Fibroblast of lung (primary cell): ENCODE measurements around the gene ACO1. TPM values are rescaled to one million over a fixed set of nuclear protein-coding genes. Genes with fewer than 3 reads are reported as not detected.

Experiments
- DNase-seq, 2 donors: peaks; one replicate each; pipeline versions ENCODE4 v3.0.0 to v3.0.0-alpha.2; 2010; ENCODE audit warnings: low read depth in 2 of 2
- H2AFZ ChIP-seq: 2 replicates; pipeline ENCODE4 v1.5.1; 2012; ENCODE audit warnings: low read length, control low read depth, inconsistent platforms
- H3K27ac ChIP-seq: 2 replicates; pipeline ENCODE4 v1.5.1; 2011; ENCODE audit warnings: low read length, control low read depth; ENCODE audit not compliant: insufficient read depth
- H3K27me3 ChIP-seq: 2 replicates; pipeline ENCODE4 v1.5.1; 2011; ENCODE audit warnings: mild to moderate bottlenecking, low read length; ENCODE audit not compliant: control insufficient read depth, insufficient read depth
- H3K36me3 ChIP-seq: 2 replicates; pipeline ENCODE4 v1.5.1; 2011; ENCODE audit warnings: low read length; ENCODE audit not compliant: control insufficient read depth, insufficient read depth
- H3K4me1 ChIP-seq: 2 replicates; pipeline ENCODE4 v1.5.1; 2011; ENCODE audit warnings: low read length; ENCODE audit not compliant: control insufficient read depth, insufficient read depth; ENCODE audit errors: extremely low read depth
- H3K4me2 ChIP-seq: 2 replicates; pipeline ENCODE4 v1.5.1; 2011; ENCODE audit warnings: low read length, control low read depth; ENCODE audit not compliant: insufficient read depth; ENCODE audit errors: extremely low read depth
- H3K4me3 ChIP-seq, 4 experiments: fragments of 200-600 bp in 1 of 4; sonication (generic) in 1 of 4; replicated peaks in 1 of 4; 2 replicates each; pipeline ENCODE4 v1.5.1; 2011 to 2016; ENCODE audit warnings: low read length in 4 of 4, low read depth in 3 of 4, mild to moderate bottlenecking in 3 of 4, control low read depth in 2 of 4, inconsistent platforms in 1 of 4, mixed read lengths in 1 of 4; ENCODE audit not compliant: insufficient read depth in 1 of 4; ENCODE audit errors: control extremely low read depth in 1 of 4
- H3K79me2 ChIP-seq: 2 replicates; pipeline ENCODE4 v1.5.1; 2012; ENCODE audit warnings: mild to moderate bottlenecking, low read length, inconsistent platforms; ENCODE audit not compliant: control insufficient read depth, insufficient read depth
- H3K9ac ChIP-seq: 2 replicates; pipeline ENCODE4 v1.5.1; 2011; ENCODE audit warnings: mild to moderate bottlenecking, low read length, control low read depth; ENCODE audit not compliant: insufficient read depth
- H3K9me3 ChIP-seq: 2 replicates; pipeline ENCODE4 v1.5.1; 2012; ENCODE audit warnings: low read depth, low read length; ENCODE audit not compliant: control insufficient read depth, insufficient read depth
- H4K20me1 ChIP-seq: 2 replicates; pipeline ENCODE4 v1.5.1; 2011; ENCODE audit warnings: low read length; ENCODE audit not compliant: control insufficient read depth, insufficient read depth; ENCODE audit errors: extremely low read depth
- CTCF ChIP-seq, 2 donors: IDR thresholded peaks in 1 of 2; conservative IDR thresholded peaks in 1 of 2; 1 replicate in 1 of 2; 2 replicates in 1 of 2; pipeline ENCODE4 v1.5.1; 2011 to 2012; ENCODE audit warnings: low read length in 2 of 2, control low read depth in 1 of 2, inconsistent platforms in 1 of 2, low read depth in 1 of 2, mild to moderate bottlenecking in 1 of 2
- EZH2 ChIP-seq: IDR thresholded peaks from 2 replicates; pipeline ENCODE4 v1.5.1; 2012; ENCODE audit warnings: low read length, control low read depth, mild to moderate bottlenecking; ENCODE audit errors: missing control alignments
- polyA plus RNA-seq, 2 donors: library from polyadenylated mRNA; depleted of rRNA in 1 of 2; stranded (reverse) in 1 of 2; unstranded in 1 of 2; fragments of >200 nt; gene quantifications; 2 replicates each; pipeline ENCODE4 v1.2.1, GENCODE V29; 2011 to 2012; ENCODE audit warnings: missing spikeins in 1 of 2
- total RNA-seq: library from RNA; depleted of rRNA; stranded (reverse); fragments of >200 nt; gene quantifications from 2 replicates; pipeline ENCODE4 v1.2.1, GENCODE V29; 2014

ACO1 gene
- total and polyA plus RNA-seq, 2 donors (not counting 1 experiment from before 2014, with no cell fraction given), result 77.8 to 158 TPM

GRCh38 chr9:32371679-32372078 lies 12.8 kb upstream of the ACO1 start:
- Histone ChIP-seq H3K4me3 (no peak overlapping the region), H3K9ac (no peak overlapping the region), H4K20me1 (no peaks in the 10 kb centered on the region), H3K27me3 (no peaks in the 10 kb centered on the region), H3K79me2 (no peaks in the 10 kb centered on the region), H3K4me2 (no peak overlapping the region), H3K36me3 (no peaks in the 10 kb centered on the region), H3K4me1 (no peaks in the 10 kb centered on the region), H3K9me3 (no peaks in the 10 kb centered on the region), H2AFZ (no peak overlapping the region), H3K27ac (no peak overlapping the region)
- DNase-seq, result no peak
- no peak for TF ChIP-seq EZH2
- no peak for TF ChIP-seq CTCF (conservative IDR thresholded peaks at IDR 0.05 in 1 of 2, IDR thresholded peaks at IDR 0.05 in 1 of 2; ENCODE audit: low read depth in 1 of 2, low read length in 2 of 2)

GRCh38 chr9:32376285-32376684 lies 8.2 kb upstream of the ACO1 start:
- no peaks in the 10 kb centered on the region for H3K36me3 ChIP-seq
- H3K4me2 ChIP-seq, result no peak overlapping the region
- H4K20me1 ChIP-seq, result no peaks in the 10 kb centered on the region
- no peaks in the 10 kb centered on the region for H3K27me3 ChIP-seq
- no peak overlapping the region for H3K4me3 ChIP-seq
- H3K27ac ChIP-seq, result no peak overlapping the region
- H3K9ac ChIP-seq, result no peak overlapping the region
- TF ChIP-seq EZH2, result no peak
- no peak for TF ChIP-seq CTCF (conservative IDR thresholded peaks at IDR 0.05 in 1 of 2, IDR thresholded peaks at IDR 0.05 in 1 of 2; ENCODE audit: low read depth in 1 of 2, low read length in 2 of 2)
- H3K9me3 ChIP-seq, result no peaks in the 10 kb centered on the region
- DNase-seq, result peak in 1 of 2 donors; percentile 33
- H3K79me2 ChIP-seq, result no peaks in the 10 kb centered on the region
- H3K4me1 ChIP-seq, result peaks cover 2% of the 10 kb centered on the region
- H2AFZ ChIP-seq, result no peak overlapping the region

- Histone ChIP-seq H3K9me3 (no peaks in the 10 kb centered on the region), H3K4me3 (peak overlapping the region in 1 of 4 experiments; percentile 19), H3K27me3 (no peaks in the 10 kb centered on the region), H3K4me1 (peaks cover 2% of the 10 kb centered on the region), H4K20me1 (no peaks in the 10 kb centered on the region), H3K27ac (no peak overlapping the region), H2AFZ (peak overlapping the region; percentile 26), H3K79me2 (no peaks in the 10 kb centered on the region), H3K4me2 (peak overlapping the region; percentile 72), H3K9ac (no peak overlapping the region), H3K36me3 (no peaks in the 10 kb centered on the region)
- peak; percentile 93 for TF ChIP-seq CTCF (conservative IDR thresholded peaks at IDR 0.05 in 1 of 2, IDR thresholded peaks at IDR 0.05 in 1 of 2; ENCODE audit: low read depth in 1 of 2, low read length in 2 of 2)
- no peak for TF ChIP-seq EZH2
- DNase-seq, result peak; percentile 64 to 86
Observed at GRCh38 chr9:32378496-32378895, 5.9 kb upstream of the ACO1 start.
